NCI-H82 (cell line): ENCODE results near the gene CCDC106.

Experiments used
- DNase-seq: peaks from one replicate; lab custom pipeline; 2025; lab: John Stamatoyannopoulos, UW

CCDC106 gene

GRCh38 chr19:55668603-55669348 lies 20.8 kb downstream of the CCDC106 start:
- DNase-seq = no peak

DNA sequence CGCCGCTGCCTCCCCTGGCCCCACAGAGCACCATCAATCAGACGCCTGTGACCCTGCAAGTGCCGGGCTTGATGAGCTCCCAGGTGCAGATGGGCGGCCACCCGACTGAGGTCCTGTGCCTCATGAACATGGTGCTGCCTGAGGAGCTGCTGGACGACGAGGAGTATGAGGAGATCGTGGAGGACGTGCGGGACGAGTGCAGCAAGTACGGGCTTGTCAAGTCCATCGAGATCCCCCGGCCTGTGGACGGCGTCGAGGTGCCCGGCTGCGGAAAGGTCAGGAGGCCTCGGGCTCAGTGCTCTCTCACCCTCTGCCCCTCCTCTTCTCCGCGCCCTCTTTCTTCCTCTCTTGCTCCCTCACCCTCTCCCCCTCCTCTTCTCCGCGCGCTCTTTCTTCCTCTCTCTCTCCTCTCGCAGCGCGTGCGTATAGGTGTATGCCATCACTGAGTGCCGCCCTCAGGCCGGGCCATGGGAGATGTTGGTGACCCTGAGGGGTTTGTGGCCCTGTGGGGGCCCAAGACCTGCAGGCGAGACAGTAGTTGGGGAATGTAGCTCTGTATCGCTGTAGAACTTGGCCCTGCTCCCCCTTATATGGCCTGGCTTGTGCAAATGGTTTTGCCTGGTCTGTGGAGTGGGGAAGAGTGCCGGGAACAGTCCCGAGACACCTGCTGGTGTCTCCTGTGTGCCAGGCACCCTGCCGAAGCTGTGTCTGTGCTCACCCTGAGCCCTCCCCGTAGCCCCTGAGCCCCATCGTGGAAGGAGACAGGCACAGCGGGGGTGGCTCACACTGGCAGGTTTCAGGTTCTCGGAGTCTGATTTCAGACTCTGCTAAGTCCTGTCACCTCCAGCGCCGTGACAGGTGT lies 21.6 kb downstream of the CCDC106 start:
- DNase-seq = no peak

DNA sequence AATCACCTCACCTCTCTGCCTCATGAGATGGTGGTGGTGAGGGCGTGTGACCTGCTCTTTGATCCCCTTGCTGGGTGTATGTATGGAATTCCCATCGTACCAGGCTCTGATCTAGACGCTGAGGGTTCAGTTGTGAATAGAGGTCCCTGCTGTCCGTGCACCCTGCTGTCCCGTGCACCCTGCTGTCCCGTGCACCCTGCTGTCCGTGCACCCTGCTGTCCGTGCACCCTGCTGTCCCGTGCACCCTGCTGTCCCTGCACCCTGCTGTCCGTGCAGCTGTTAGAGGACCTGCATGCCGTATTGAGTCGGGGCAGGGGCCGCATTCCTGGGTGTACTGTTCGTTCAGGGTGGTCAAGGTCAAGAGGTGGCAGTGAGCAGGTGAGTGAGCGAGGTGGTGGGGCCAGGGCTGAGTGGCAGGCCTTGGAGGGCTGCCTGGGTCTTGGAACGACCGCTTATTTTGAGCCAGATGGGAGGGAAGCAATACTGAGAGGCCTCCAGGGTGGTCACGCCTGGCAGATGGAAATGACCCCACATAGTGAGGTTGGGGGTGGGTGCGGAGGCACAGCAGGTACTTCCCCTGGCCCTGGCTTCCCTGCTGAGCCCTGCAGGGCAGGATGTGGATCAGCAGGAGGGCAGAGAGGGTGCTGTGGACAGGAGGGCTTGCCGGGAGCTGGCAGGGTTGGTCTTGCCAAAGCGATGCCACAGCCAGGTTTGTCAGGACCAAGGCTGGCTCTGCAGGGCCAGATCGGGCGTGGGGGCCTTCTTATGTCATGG lies 22.5 kb downstream of the CCDC106 start:
- DNase-seq = peak; percentile 17

- DNase-seq = no peak
These were observed 23.0 kb downstream of the CCDC106 start for GRCh38 chr19:55671054-55671378.

GRCh38 chr19:55672418-55672817 lies 24.4 kb downstream of the CCDC106 start:
- no peak for DNase-seq

DNA sequence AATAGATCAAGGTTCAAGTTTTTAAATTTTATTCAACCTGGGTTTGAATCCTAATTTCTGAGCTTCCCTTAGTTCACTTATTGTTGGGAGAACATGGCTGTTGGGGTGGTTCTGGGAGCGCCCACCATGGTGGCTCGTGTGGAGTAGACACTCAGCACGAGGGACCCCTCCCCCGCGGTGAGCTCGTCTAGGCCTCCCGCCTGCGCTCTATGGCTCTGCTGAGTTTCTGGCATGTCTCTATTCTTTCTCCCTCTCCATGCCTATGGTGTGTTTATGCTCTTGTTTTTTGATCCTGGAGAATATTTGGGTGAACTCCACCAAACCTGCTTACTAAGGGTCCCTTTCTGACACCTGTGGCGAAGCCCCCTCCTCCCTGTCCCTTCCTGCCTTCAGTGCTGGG lies 25.5 kb downstream of the CCDC106 start:
- peak; percentile 55 for DNase-seq

DNA sequence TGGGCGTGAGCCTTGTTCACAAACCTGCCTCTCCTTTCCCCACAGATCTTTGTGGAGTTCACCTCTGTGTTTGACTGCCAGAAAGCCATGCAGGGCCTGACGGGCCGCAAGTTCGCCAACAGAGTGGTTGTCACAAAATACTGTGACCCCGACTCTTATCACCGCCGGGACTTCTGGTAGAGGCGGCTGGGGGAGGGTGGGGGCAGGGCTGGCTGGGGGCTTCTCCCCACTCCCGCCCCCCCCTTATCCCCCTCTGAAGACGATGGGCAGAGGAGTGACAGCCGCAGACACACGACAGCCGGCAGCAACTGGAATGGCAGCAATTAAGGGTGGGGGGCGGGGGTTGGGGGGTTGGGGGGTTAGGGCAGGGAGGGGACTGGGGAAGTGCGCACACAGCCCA lies 25.9 kb downstream of the CCDC106 start:
- no peak for DNase-seq

DNA sequence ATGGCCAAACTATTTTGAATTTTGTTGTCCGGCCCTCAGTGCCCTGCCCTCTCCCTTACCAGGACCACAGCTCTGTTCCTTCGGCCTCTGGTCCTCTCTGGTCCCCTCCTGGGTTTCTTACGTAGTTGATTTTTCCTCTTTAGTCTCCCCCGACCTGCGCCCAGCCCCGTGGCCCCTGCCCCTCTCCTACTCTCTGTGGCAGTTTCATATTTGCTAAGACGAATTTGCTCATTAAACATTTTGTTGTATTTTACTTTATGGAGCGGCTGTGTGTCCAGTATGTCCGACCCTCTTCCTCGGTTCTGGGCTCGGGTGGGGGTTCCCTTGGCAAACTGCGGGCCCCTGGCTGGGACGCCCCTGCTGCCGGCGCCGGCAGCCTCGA lies 26.4 kb downstream of the CCDC106 start:
- peak; percentile 22 for DNase-seq

DNA sequence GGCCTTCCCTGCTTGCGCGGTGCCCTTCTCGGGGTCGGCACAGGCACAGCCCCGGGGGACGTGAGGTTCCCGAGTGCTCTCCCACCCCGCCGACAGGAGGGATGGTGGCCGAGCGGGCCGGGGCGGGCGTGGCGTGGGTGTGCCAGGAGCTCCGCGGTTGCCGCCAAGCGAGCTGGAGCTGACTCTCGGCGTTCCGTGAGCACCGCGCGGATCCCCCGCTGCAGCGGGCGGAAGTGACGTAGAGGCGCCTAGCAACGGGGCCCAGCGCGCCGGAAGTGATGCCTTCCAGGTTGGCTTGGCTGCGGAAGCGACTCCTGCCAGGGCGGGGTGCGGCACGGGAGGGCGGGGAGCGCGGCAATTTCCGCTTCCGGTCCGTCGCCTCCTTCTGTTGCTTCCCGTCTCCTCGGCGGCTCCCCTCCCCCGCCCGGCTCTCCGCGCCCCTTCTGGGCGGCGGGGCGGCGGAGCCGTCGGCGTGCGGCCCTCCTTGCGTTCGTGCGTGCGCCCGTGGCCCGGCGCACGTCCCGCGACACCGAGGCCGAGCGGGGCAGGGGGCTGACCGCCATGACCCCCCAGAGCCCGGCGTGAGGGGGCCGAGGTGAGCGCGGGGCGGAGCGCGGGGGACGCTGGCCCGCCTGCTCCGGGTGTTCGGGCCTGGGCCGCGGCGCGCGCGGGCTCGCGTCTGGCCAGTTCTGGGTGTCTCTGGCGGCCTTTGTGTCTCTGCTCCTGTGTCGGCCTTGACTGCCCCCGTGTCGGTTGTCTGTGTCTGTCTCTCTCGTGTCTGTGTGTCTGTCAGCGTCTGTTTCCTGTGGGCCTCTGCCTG lies 27.0 kb downstream of the CCDC106 start, which contains the start of gene EPN1:
Gene EPN1 (plus strand): TSS at position 386 of the 820 bp plus-strand sequence. CDS start 3,402 bp downstream, outside the sequence.
- DNase-seq = peak; percentile 98

DNA sequence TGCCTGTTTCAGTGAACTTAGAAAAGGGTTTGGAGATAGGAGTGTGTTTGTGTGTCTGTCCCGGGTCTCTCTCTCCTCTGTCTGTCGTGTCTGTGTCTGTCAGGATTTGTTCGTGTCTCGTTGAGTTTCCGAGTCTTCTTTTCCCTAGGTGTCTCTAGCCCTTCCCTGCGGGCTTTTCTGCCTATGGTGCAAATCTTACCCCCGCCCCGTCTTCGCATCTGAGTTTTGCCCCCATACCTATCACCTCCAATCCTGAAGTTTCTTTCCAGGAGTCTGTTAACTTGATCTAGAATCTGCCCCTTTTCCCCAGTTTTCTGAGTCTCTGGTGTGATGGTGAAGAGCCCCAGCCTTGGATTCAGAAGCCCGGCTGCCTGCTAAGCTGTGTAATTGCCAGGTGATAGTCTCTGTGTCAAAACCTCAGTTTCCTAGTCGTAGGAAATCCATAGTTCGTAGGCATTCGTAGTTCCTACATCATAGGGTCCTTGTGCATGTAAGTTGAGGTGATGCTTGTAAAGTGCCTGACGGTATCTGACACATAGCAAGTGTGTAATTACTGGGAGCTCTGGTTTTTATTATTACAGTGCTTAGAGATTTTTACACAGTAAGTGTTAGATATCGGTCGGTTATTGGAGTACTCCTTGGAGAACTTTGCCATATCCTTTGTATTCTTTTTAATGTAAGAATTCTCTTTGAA lies 27.8 kb downstream of the CCDC106 start:
- no peak for DNase-seq

GRCh38 chr19:55676383-55676782 lies 28.4 kb downstream of the CCDC106 start:
- DNase-seq = no peak

DNA sequence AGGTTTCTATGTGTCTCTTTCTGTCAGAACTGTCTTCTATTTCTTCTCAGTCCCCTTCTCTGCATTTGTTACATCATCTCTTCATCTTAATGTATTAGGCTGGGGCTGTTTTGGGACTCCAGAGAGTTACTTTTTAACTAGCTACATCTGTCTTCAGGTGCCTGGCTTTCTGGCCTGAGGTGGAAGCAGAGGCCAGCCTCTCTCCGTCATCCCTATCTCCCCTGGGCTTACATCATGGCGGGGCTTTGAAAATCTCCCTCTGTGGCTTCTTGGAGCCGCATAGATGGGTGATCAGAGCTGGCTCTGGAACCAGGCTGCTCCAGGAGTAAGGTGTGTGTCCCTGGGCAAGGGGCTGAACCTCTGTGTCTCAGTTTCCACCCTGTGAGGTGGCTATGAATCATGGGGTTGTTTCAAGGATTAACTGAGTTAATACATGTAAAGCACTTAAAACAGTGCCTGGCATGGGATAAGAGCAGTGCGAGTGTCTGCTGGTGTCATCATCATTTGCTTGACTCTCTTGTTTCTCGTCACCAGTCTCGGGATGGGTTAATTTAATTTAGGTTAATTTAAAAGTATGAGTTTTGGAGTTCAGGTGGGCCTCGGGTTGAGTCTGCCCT lies 29.0 kb downstream of the CCDC106 start:
- DNase-seq = no peak

GRCh38 chr19:55677572-55678028 lies 29.6 kb downstream of the CCDC106 start:
- no peak for DNase-seq

DNA sequence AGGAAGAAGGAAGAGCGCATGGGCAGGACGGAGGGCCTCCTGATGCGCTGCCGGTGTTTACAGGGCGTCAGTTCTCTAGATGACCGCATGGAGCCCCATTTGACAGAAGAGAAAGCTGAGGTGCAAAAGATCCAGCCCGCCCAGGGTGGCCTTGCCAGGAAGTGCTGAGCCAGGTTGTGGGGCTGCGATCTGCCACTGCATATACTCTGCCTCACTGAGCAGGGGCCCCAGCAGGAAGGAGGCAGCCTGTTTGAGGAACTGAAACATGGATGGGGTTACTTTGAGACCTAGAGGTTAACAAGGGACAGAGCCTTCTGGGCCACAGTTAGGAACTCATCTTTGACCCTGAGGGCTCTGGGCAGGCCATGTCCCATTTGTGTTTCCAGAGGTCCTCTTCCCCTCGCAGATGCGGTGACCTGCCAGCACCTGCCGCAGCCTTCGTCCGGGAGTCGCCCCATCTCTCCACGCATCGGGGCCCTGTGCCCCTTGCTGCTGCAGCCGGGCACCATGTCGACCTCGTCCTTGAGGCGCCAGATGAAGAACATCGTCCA lies 30.2 kb downstream of the CCDC106 start:
- DNase-seq = no peak

DNA sequence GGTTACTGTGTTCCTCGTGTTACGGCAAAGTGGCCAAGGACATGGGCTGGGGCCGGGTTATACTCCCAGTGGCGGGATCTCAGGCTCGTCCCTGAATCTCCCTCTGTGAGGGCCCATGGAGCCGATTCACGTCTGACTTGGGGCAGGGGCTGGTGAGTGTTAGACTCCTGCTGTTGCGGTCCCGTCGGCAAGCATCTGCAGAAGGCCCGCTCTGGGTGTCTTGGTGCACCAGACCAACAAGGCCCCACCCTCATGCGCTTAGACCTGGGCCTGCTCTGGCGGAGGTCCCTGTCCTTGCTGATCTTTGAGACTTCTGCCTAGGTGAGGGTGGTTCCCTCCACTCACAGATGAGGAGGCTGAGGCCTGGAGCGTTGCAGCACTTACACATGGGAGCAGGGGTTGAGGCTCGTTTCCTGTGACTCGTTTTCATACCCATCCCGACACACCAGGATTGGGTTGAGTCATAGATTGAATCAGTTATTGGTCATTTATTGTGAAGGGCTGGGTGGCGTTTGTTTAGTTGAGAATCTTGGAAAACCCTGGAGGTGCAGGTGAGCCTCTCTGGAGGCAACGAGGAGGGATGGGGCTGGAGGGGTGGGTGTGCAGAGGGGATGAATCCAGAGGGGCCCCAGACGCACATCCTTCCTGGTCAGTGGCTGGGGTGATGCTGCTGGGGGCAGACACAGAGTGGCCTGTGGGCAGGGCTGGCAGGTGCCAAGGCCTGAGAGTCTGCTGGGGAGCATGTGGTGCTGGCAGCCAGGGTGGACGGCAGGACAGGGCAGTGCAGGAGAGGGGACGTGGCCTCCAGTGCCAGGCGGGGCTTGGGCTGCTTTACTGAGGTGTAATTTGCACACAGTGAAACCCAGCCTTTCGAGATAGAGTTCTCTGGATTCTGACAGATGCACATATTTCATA lies 31.6 kb downstream of the CCDC106 start:
- no peak for DNase-seq

DNA sequence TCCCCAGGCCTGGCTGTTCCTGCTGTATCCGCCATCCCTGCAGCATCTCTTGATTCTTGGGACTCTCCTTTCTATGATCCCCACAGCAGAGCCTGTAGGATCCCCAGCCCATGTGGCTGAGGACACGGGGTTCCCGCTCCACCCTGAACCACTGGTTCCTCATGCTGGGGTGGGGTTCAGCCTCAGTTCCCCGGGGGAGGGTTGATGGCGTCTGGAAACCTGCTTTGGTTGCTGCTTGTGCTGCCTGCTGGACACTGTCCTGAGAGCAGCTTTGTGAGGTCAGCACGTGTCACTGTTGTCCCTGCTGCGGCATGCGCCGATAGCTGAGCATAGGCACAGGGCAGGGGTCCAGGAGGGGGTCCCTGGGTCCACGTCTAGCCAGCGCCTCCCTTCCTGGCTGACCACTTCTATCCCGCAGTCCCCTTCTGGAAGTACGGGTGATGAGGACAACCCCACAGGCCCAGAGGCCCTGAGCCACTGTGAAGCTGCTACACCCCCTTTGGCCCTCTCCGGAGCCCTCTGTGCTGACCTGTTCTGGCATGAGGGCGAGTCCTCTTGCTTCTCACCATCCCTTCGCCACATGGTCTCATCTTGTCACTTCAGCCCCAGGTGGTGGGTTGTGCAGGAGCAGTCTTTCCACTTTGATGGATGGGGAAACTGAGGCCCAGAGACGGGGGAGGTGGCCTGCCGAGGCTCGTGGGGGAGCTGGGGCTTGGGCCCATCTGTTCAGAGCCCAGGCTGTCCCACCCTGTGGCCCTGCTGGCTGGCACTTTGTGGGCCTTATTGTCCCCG lies 32.5 kb downstream of the CCDC106 start:
- DNase-seq = no peak

DNA sequence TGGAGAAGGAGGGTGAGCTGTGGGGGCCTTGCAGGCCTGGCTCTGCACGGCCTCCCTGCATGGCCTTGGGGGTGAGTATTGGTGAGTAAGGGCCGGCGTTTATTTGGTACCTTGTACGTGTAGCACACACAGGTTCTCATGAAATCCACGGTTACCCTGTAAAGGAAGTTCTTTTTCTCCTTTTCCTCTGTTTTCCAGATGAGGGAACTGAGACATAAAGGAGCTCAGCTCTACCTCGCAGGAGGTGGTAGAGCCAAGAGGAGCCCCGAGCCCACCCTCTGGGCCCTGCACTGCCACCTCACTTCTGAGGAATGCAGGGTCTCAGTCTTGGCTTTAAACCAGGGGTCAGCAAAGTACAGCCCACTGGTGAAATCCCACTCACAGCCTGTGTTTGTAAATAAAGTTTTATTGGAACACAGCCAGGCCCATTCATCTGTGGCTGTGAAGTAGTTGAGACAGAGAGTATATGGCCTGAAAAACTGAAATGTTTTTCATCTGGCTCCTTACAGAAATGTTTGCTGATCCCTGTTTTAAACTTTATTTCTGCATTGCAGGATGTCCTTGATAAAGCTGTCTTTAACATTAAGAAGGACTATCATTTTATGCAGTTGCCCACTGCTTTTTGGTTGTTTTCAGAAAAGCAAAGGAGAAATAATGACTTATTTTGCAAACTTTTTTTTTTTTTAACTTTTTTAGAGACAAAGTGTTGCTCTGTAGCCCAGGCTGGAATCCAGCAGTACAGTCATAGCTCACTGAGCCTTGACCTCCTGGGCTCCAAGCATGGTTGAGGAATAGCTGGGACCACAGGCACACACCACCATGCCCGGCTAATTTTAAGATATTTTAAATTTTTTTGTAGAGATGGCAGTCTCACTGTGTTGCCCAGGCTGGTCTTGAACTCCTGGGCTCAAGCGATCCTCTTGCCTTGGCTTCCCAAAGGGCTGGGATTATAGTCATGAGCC lies 33.4 kb downstream of the CCDC106 start:
- DNase-seq = no peak
